Osteoblast (primary cell): ENCODE results near the gene PRH1. TPM values are rescaled to one million over a fixed set of nuclear protein-coding genes. Genes with fewer than 3 reads are reported as not detected.

Source experiments
- DNase-seq: peaks from one replicate; pipeline ENCODE4 v3.0.0; 2011; ENCODE audit warnings: low spot score, mixed read lengths; ENCODE audit not compliant: insufficient read length; ENCODE audit errors: missing footprints
- H2AFZ ChIP-seq: 2 replicates; pipeline ENCODE4 v1.6.0; 2011; ENCODE audit warnings: mild to moderate bottlenecking, low read length
- H3K27ac ChIP-seq: 2 replicates; pipeline ENCODE4 v1.5.1; 2011; ENCODE audit warnings: mild to moderate bottlenecking, low read depth, low read length, moderate library complexity
- H3K27me3 ChIP-seq: 2 replicates; pipeline ENCODE4 v1.6.0; 2012; ENCODE audit warnings: mild to moderate bottlenecking, control low read depth, inconsistent platforms, low read length, moderate library complexity; ENCODE audit not compliant: insufficient read depth
- H3K36me3 ChIP-seq: 2 replicates; pipeline ENCODE4 v1.5.1; 2011; ENCODE audit warnings: mild to moderate bottlenecking, low read length, control low read depth, moderate library complexity; ENCODE audit not compliant: insufficient read depth
- H3K4me1 ChIP-seq: 2 replicates; pipeline ENCODE4 v1.5.1; 2011; ENCODE audit warnings: mild to moderate bottlenecking, low read length, control low read depth, moderate library complexity; ENCODE audit not compliant: insufficient read depth
- H3K4me2 ChIP-seq: 2 replicates; pipeline ENCODE4 v1.6.0; 2011; ENCODE audit warnings: mild to moderate bottlenecking, low read length; ENCODE audit not compliant: insufficient read depth
- H3K4me3 ChIP-seq: fragments of 200-600 bp; sonication (generic); 3 replicates; pipeline ENCODE4 v1.5.1; 2012; ENCODE audit warnings: mild to moderate bottlenecking, low read length, inconsistent platforms; ENCODE audit not compliant: insufficient read depth
- H3K79me2 ChIP-seq: 2 replicates; pipeline ENCODE4 v1.6.0; 2012; ENCODE audit warnings: mild to moderate bottlenecking, low read length, control low read depth, inconsistent platforms; ENCODE audit not compliant: insufficient read depth
- H3K9me3 ChIP-seq: 2 replicates; pipeline ENCODE4 v1.5.1; 2011; ENCODE audit warnings: low read depth, low read length, control low read depth
- H4K20me1 ChIP-seq: 2 replicates; pipeline ENCODE4 v1.6.0; 2012; ENCODE audit warnings: mild to moderate bottlenecking, low read length, control low read depth; ENCODE audit not compliant: insufficient read depth
- total RNA-seq: library from RNA; depleted of rRNA; stranded (reverse); fragments of >200 nt; gene quantifications from 2 replicates; pipeline ENCODE4 v1.2.3, GENCODE V29; 2012
- TF ChIP-seq, protein P1 (sequence below): IDR thresholded peaks from 2 replicates; pipeline ENCODE4 v1.5.1; 2011; ENCODE audit warnings: mild to moderate bottlenecking, low read depth, low read length, moderate library complexity; ENCODE audit errors: extremely low read depth

Gene PRH1
- 24.2 and 31.2 TPM in 2 replicates for total RNA-seq

DNA sequence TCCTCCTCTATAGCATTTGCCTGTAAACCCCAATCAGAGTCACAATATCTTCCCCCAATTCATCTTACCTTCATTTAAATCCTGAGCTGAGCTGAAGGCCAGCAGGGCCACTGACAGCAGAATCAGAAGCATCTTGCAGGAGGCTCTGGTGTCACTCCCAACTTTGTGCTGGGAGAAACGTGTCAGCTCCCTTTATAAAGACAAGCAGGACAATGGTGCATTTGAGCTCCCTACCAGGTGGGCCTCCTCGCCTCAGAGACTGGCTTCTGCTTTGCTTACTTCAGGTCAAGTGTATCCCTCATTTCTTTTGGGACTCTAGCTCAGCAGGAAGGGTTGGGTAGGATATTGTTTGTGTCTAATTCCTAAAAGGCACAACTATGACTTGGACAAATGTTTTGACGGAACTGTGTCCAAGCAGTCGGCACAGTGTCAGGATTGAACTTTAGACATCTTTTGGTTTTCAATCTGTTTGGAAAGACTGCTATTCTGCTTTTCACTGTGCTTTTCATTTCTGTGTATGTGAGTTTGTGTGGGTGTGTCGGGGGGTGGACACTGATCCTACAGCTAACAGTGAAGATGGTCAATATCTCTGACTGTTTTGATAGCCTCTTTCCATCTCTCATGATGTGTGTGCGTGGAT is at the start of gene PRH1:
TSS of gene PRH1 (minus strand) at position 170 of the 640 bp plus-strand sequence. CDS start at position 132, 38 bp downstream.
- no peaks in the 10 kb centered on the region for H3K79me2 ChIP-seq
- TF ChIP-seq, protein P1, sequence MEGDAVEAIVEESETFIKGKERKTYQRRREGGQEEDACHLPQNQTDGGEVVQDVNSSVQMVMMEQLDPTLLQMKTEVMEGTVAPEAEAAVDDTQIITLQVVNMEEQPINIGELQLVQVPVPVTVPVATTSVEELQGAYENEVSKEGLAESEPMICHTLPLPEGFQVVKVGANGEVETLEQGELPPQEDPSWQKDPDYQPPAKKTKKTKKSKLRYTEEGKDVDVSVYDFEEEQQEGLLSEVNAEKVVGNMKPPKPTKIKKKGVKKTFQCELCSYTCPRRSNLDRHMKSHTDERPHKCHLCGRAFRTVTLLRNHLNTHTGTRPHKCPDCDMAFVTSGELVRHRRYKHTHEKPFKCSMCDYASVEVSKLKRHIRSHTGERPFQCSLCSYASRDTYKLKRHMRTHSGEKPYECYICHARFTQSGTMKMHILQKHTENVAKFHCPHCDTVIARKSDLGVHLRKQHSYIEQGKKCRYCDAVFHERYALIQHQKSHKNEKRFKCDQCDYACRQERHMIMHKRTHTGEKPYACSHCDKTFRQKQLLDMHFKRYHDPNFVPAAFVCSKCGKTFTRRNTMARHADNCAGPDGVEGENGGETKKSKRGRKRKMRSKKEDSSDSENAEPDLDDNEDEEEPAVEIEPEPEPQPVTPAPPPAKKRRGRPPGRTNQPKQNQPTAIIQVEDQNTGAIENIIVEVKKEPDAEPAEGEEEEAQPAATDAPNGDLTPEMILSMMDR, result no peak
- H3K9me3 ChIP-seq, result no peaks in the 10 kb centered on the region
- no peaks in the 10 kb centered on the region for H3K36me3 ChIP-seq
- no peak within 1 kb of the TSS for H3K4me3 ChIP-seq
- DNase-seq, result no peak
- H2AFZ ChIP-seq, result no peak within 1 kb of the TSS
- no peaks in the 10 kb centered on the region for H4K20me1 ChIP-seq
- H3K4me1 ChIP-seq, result no peaks in the 10 kb centered on the region
- no peak within 1 kb of the TSS for H3K4me2 ChIP-seq
- H3K27me3 ChIP-seq, result no peaks in the 10 kb centered on the region
- H3K27ac ChIP-seq, result no peak within 1 kb of the TSS

- Histone ChIP-seq H3K4me2 (no peak within 1 kb of the TSS), H3K79me2 (no peaks in the 10 kb centered on the region), H3K9me3 (no peaks in the 10 kb centered on the region), H2AFZ (no peak within 1 kb of the TSS), H3K36me3 (no peaks in the 10 kb centered on the region), H4K20me1 (no peaks in the 10 kb centered on the region), H3K27ac (no peak within 1 kb of the TSS), H3K4me3 (no peak within 1 kb of the TSS), H3K27me3 (no peaks in the 10 kb centered on the region), H3K4me1 (no peaks in the 10 kb centered on the region)
- TF ChIP-seq, protein P1, result no peak
- no peak for DNase-seq
These were observed 44.8 kb upstream of the PRH1 start, which contains the start of gene PRH2 for GRCh38 chr12:10928746-10929286. PRH2 (plus strand) TSS chr12:10929236; CDS start chr12:10929274, 38 bp downstream.

GRCh38 chr12:10926269-10926668 is 42.2 kb upstream of the PRH1 start:
- no peak overlapping the region for H3K4me3 ChIP-seq
- H4K20me1 ChIP-seq, result no peaks in the 10 kb centered on the region
- no peaks in the 10 kb centered on the region for H3K9me3 ChIP-seq
- no peak overlapping the region for H2AFZ ChIP-seq
- H3K27ac ChIP-seq, result no peak overlapping the region
- TF ChIP-seq, protein P1, result no peak
- H3K79me2 ChIP-seq, result no peaks in the 10 kb centered on the region
- H3K36me3 ChIP-seq, result no peaks in the 10 kb centered on the region
- no peak overlapping the region for H3K4me2 ChIP-seq
- DNase-seq, result no peak
- no peaks in the 10 kb centered on the region for H3K4me1 ChIP-seq
- no peaks in the 10 kb centered on the region for H3K27me3 ChIP-seq

- Histone ChIP-seq H3K4me3 (no peak overlapping the region), H2AFZ (no peak overlapping the region), H3K27me3 (no peaks in the 10 kb centered on the region), H3K4me2 (no peak overlapping the region), H3K79me2 (no peaks in the 10 kb centered on the region), H3K4me1 (no peaks in the 10 kb centered on the region), H3K9me3 (no peaks in the 10 kb centered on the region), H4K20me1 (no peaks in the 10 kb centered on the region), H3K36me3 (no peaks in the 10 kb centered on the region), H3K27ac (no peak overlapping the region)
- DNase-seq, result no peak
- TF ChIP-seq, protein P1, result no peak
These were observed 35.8 kb upstream of the PRH1 start for GRCh38 chr12:10919809-10920208.
